OCI-LY1 (cell line): ENCODE measurements around the gene NFIL3.

Experiments
- H2AFZ ChIP-seq: fragments of 200-600 bp; sonication (generic), shearing (Covaris generic); 2 replicates; pipeline ENCODE4 v1.6.0; 2014; ENCODE audit warnings: antibody characterized with exemption, mild to moderate bottlenecking, low read length
- H3F3A ChIP-seq: fragments of 200-600 bp; sonication (generic), shearing (Covaris generic); 2 replicates; pipeline ENCODE4 v1.6.0; 2014; ENCODE audit warnings: mild to moderate bottlenecking, antibody characterized with exemption, low read length, moderate library complexity; ENCODE audit not compliant: insufficient read depth
- H3K27ac ChIP-seq: fragments of 200-600 bp; sonication (generic); 2 replicates; pipeline ENCODE4 v1.5.1; 2014; ENCODE audit warnings: low read length, mixed run types, mild to moderate bottlenecking, low read depth; ENCODE audit not compliant: poor library complexity, severe bottlenecking
- H3K27me3 ChIP-seq: fragments of 200-600 bp; sonication (generic); 2 replicates; pipeline ENCODE4 v1.6.0; 2014; ENCODE audit warnings: antibody characterized with exemption, mild to moderate bottlenecking, low read length, moderate library complexity; ENCODE audit not compliant: insufficient read depth
- H3K36me3 ChIP-seq: fragments of 200-600 bp; sonication (generic); 2 replicates; pipeline ENCODE4 v1.6.1; 2014; ENCODE audit warnings: mild to moderate bottlenecking, antibody characterized with exemption, low read length, moderate library complexity, mixed read lengths; ENCODE audit not compliant: insufficient read depth
- H3K4me1 ChIP-seq: fragments of 200-600 bp; sonication (generic); 2 replicates; pipeline ENCODE4 v1.5.1; 2014; ENCODE audit warnings: mild to moderate bottlenecking, low read length, moderate library complexity; ENCODE audit not compliant: insufficient read depth, severe bottlenecking
- H3K4me2 ChIP-seq: fragments of 200-600 bp; sonication (generic), shearing (Covaris generic); 2 replicates; pipeline ENCODE4 v1.6.1; 2014; ENCODE audit warnings: low read length
- H3K4me3 ChIP-seq: fragments of 200-600 bp; sonication (generic); 2 replicates; pipeline ENCODE4 v1.5.1; 2014; ENCODE audit warnings: low read length, low read depth, mild to moderate bottlenecking, mixed read lengths; ENCODE audit not compliant: poor library complexity, severe bottlenecking
- H3K79me2 ChIP-seq: fragments of 200-600 bp; shearing (Covaris generic); 2 replicates; pipeline ENCODE4 v1.6.1; 2016; ENCODE audit warnings: mixed run types, low read length, mixed read lengths; ENCODE audit not compliant: insufficient read depth
- H3K9ac ChIP-seq: fragments of 200-600 bp; sonication (generic), shearing (Covaris generic); 2 replicates; pipeline ENCODE4 v1.6.1; 2014; ENCODE audit warnings: mild to moderate bottlenecking, low read length, mixed read lengths
- H3K9me2 ChIP-seq: fragments of 200-600 bp; sonication (generic), shearing (Covaris generic); 2 replicates; pipeline ENCODE4 v1.6.1; 2014; ENCODE audit warnings: low read depth, mild to moderate bottlenecking, low read length, mixed read lengths
- H3K9me3 ChIP-seq: fragments of 200-600 bp; shearing (Covaris generic); 2 replicates; pipeline ENCODE4 v1.6.1; 2014; ENCODE audit warnings: low read length, mixed read lengths
- H4K20me1 ChIP-seq: fragments of 200-600 bp; sonication (generic), shearing (Covaris generic); 2 replicates; pipeline ENCODE4 v1.6.0; 2016; ENCODE audit warnings: mild to moderate bottlenecking, low read length; ENCODE audit not compliant: insufficient read depth
- CTCF ChIP-seq: fragments of 200-600 bp; sonication (generic), shearing (Covaris generic); IDR thresholded peaks from 2 replicates; pipeline ENCODE4 v1.5.1; 2017; ENCODE audit warnings: mild to moderate bottlenecking, antibody characterized with exemption, low read length, moderate library complexity, mixed read lengths
- EZH2 ChIP-seq: fragments of 200-600 bp; sonication (generic), shearing (Covaris generic); IDR thresholded peaks from 2 replicates; pipeline ENCODE4 v1.8.0; 2017; ENCODE audit warnings: borderline replicate concordance, mixed run types, mild to moderate bottlenecking, antibody characterized with exemption, low read length, moderate library complexity, mixed read lengths

The NFIL3 gene

GRCh38 chr9:91420501-91421127, 3.0 kb downstream of the NFIL3 start:
- no peak overlapping the region for H3K27ac ChIP-seq
- no peak overlapping the region for H3K9ac ChIP-seq
- H3K4me1 ChIP-seq, result peaks cover 32% of the 10 kb centered on the region
- no peak overlapping the region for H2AFZ ChIP-seq
- no peaks in the 10 kb centered on the region for H3K9me2 ChIP-seq
- 0 out of 2 replicates have a peak, but pooled peaks cover 7% of the 10 kb centered on the region for H3F3A ChIP-seq
- H3K27me3 ChIP-seq, result no peaks in the 10 kb centered on the region
- no peaks in the 10 kb centered on the region for H3K36me3 ChIP-seq
- H4K20me1 ChIP-seq, result no peaks in the 10 kb centered on the region
- no peaks in the 10 kb centered on the region for H3K9me3 ChIP-seq
- H3K79me2 ChIP-seq, result no peaks in the 10 kb centered on the region
- H3K4me2 ChIP-seq, result no peak overlapping the region
- no peak for TF ChIP-seq CTCF
- no peak for TF ChIP-seq EZH2
- no peak overlapping the region for H3K4me3 ChIP-seq

- Histone ChIP-seq H3K27me3 (no peaks in the 10 kb centered on the region), H3F3A (no peaks in the 10 kb centered on the region), H3K9ac (no peak overlapping the region), H3K4me2 (no peak overlapping the region), H3K36me3 (no peaks in the 10 kb centered on the region), H3K27ac (no peak overlapping the region), H4K20me1 (no peaks in the 10 kb centered on the region), H3K4me3 (no peak overlapping the region), H3K79me2 (no peaks in the 10 kb centered on the region), H3K4me1 (peaks cover 26% of the 10 kb centered on the region), H3K9me2 (no peaks in the 10 kb centered on the region), H2AFZ (no peak overlapping the region), H3K9me3 (no peaks in the 10 kb centered on the region)
- no peak for TF ChIP-seq CTCF
These were observed 4.1 kb downstream of the NFIL3 start for GRCh38 chr9:91419222-91420191.

- Histone ChIP-seq H2AFZ (no peak overlapping the region), H3F3A (no peaks in the 10 kb centered on the region), H3K9me3 (no peaks in the 10 kb centered on the region), H3K4me1 (peaks cover 21% of the 10 kb centered on the region), H3K9me2 (no peaks in the 10 kb centered on the region), H3K27me3 (no peaks in the 10 kb centered on the region), H3K9ac (no peak overlapping the region), H3K79me2 (no peaks in the 10 kb centered on the region), H3K4me3 (no peak overlapping the region), H4K20me1 (no peaks in the 10 kb centered on the region), H3K4me2 (no peak overlapping the region), H3K36me3 (no peaks in the 10 kb centered on the region), H3K27ac (no peak overlapping the region)
- TF ChIP-seq CTCF, result no peak
- no peak for TF ChIP-seq EZH2
These were observed 5.4 kb downstream of the NFIL3 start for GRCh38 chr9:91418215-91418610.
